ENCODE measurements around the gene NPR2. TPM values are rescaled to one million over a fixed set of nuclear protein-coding genes. Genes with fewer than 3 reads are reported as not detected.
A peak's percentile ranks its signal among the peaks of the same experiment; 100 is the strongest.

The NPR2 gene
- total and polyA plus RNA-seq, 3 experiments from 2014 or later, result 0.26 to 8.6 (median 5.2) TPM

DNA sequence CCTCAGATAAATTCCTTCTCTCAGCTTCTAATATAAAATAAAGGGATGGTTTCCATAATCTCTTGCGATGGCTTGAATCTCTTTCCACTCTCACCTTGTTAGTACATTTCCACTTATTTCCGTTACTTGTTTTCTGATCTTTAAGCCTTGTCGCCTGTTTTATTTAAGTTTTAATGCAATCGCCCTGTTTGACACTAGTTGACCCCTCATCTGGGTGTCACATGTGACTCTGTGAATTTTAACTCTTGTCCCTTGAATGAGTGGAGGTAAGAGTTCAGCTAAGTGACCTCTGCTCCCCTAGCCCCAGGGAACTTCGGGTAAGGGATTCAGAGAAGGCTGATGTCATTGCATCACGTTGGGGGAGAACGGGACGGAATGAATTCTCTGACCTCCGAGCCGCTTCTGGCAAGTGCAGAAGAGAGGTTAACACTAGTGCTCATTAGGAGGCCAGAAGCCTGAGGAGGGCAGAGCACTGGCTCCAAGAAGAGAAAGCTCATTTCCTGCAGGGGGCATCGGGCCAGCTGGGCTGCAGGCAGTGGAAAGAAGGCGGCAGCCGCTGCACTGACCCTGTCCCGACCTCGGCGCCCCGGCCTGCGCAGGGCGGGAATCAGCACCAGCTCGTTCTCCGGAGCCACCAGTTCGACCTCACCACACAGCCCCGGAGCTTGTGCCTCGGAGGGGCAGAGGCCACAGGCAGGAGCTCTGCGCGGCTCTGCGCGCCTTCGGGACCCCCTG is 22.9 kb downstream of the NPR2 start:
- ChIA-PET POLR2A (interaction anchor here (0.6 to 1.0 kb wide), 3 partner anchors 14 to 82 kb away, joined by 3 to 5 read pairs (median 3); partner anchors contain the start of genes CREB3, FAM221B, TLN1 and TMEM8B), CTCF (interaction anchor here (0.8 to 3.6 kb wide), 12 partner anchors 11 to 211 kb away, joined by 3 to 16 read pairs (median 4); partner anchors contain the start of gene FAM221B)
- Mint-ChIP-seq H3K27me3 (peaks cover 0 to 12% of the 10 kb centered on the region in 2 donors), H3K4me1 (peaks cover 36 to 49% (median 43%) of the 10 kb centered on the region in 3 donors), H3K4me3 (peak overlapping the region; percentile 91 to 96 (median 94)), H3K27ac (peak overlapping the region; percentile 25 to 97 (median 89)), H3K36me3 (peaks cover 0 to 14% (median 0%) of the 10 kb centered on the region in 3 donors), H3K9me3 (no peaks in the 10 kb centered on the region)
- H3K27me3 ChIP-seq (ENCODE audit: insufficient read depth, low read length, poor library complexity, severe bottlenecking), result no peaks in the 10 kb centered on the region
- H3K4me1 ChIP-seq (ENCODE audit: insufficient read depth, low read length), result peaks cover 29% of the 10 kb centered on the region
- DNase-seq, result peak in 3 of 5 donors; percentile 5 to 63 (median 27)
- H3K4me3 ChIP-seq (ENCODE audit: low read length), result peak overlapping the region; percentile 91
- H3K27ac ChIP-seq (ENCODE audit: low read depth, low read length), result peak overlapping the region; percentile 65
- H3K36me3 ChIP-seq (ENCODE audit: insufficient read depth, low read length), result no peaks in the 10 kb centered on the region
- H3K9me3 ChIP-seq (ENCODE audit: low read length), result no peaks in the 10 kb centered on the region

DNA sequence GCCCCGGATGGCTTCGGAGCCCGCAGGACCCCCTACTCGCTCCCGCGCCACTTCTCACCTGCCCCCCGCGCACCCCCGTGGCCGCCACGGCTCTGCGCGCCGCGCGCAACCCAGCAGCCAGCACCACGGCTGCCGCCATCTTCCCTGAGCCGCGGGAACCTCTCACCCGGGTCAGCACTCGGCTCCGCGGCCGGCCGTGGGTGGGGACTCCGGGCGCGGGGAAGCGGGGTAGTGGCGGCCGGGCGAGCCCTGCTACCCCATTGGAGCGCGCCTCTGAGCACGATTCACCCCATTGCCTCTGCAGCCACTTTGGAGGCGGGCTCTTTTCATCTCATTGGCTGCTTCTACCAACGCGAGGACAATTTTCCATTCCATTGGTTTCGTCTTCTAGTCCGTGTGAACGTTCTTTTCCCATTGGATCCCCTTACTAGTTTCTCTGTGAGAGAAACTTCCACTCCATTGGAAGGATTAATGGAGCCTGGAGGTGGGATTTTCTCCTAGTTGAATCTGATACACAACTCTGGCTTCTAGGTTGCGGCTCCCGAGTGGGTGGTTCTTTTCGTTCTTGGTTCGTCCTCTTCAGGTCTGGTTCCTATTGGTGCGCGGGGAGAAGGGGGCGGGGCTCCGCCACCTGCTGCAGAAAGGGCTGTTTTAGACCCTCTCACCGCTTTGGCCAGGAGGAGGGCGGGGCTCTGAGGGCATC is 23.6 kb downstream of the NPR2 start, which contains the start of gene HINT2:
Gene HINT2 (minus strand): TSS at position 202 of the 703 bp plus-strand sequence. CDS start 63 bp downstream, at position 139.
- Mint-ChIP-seq H3K36me3 (peaks cover 0 to 10% (median 0%) of the 10 kb centered on the region in 3 donors), H3K27ac (peak within 1 kb of the TSS; percentile 91 to 97 (median 96)), H3K9me3 (no peaks in the 10 kb centered on the region), H3K4me1 (peaks cover 36 to 49% (median 43%) of the 10 kb centered on the region in 3 donors), H3K27me3 (peaks cover 0 to 12% of the 10 kb centered on the region in 2 donors), H3K4me3 (peak within 1 kb of the TSS; percentile 91 to 98 (median 96))
- H3K4me1 ChIP-seq (ENCODE audit: insufficient read depth, low read length), result peaks cover 29% of the 10 kb centered on the region
- peak; percentile 96 to 99 (median 96) for DNase-seq
- H3K27me3 ChIP-seq (ENCODE audit: insufficient read depth, low read length, poor library complexity, severe bottlenecking), result no peaks in the 10 kb centered on the region
- no peaks in the 10 kb centered on the region for H3K9me3 ChIP-seq (ENCODE audit: low read length)
- H3K27ac ChIP-seq (ENCODE audit: low read depth, low read length), result peak within 1 kb of the TSS; percentile 65
- H3K4me3 ChIP-seq (ENCODE audit: low read length), result peak within 1 kb of the TSS; percentile 91
- POLR2A ChIA-PET, result interaction anchor here (0.6 to 1.1 kb wide), 6 partner anchors 14 to 323 kb away, joined by 3 to 8 read pairs (median 4); partner anchors contain the start of genes CREB3, FAM221B, TLN1 and TMEM8B
- H3K36me3 ChIP-seq (ENCODE audit: insufficient read depth, low read length), result no peaks in the 10 kb centered on the region
- CTCF ChIA-PET, result interaction anchor here (1.0 to 1.8 kb wide), 10 partner anchors 10 to 211 kb away, joined by 3 to 16 read pairs (median 4); partner anchors contain the start of gene FAM221B

- peak overlapping the region in 6 of 7 donors; percentile 41 to 96 (median 50) for H3K4me3 Mint-ChIP-seq
- DNase-seq, result no peak
- no peaks in the 10 kb centered on the region for H3K36me3 ChIP-seq (ENCODE audit: insufficient read depth, low read length)
- no peaks in the 10 kb centered on the region for H3K9me3 Mint-ChIP-seq
- H3K27me3 Mint-ChIP-seq, result peaks cover 0 to 12% of the 10 kb centered on the region in 2 donors
- H3K36me3 Mint-ChIP-seq, result peaks cover 0 to 10% (median 0%) of the 10 kb centered on the region in 3 donors
- CTCF ChIA-PET, result interaction anchor here (1.0 to 1.8 kb wide), 3 partner anchors 9 to 60 kb away, joined by 3 to 10 read pairs (median 4); no protein-coding TSS in a partner anchor
- H3K27ac ChIP-seq (ENCODE audit: low read depth, low read length), result no peak overlapping the region
- H3K9me3 ChIP-seq (ENCODE audit: low read length), result no peaks in the 10 kb centered on the region
- H3K27me3 ChIP-seq (ENCODE audit: insufficient read depth, low read length, poor library complexity, severe bottlenecking), result no peaks in the 10 kb centered on the region
- H3K4me1 Mint-ChIP-seq, result peaks cover 31 to 37% (median 33%) of the 10 kb centered on the region in 3 donors
- H3K4me3 ChIP-seq (ENCODE audit: low read length), result no peak overlapping the region
- H3K4me1 ChIP-seq (ENCODE audit: insufficient read depth, low read length), result peaks cover 22% of the 10 kb centered on the region
- POLR2A ChIA-PET, result no interaction called here
- peak overlapping the region in 1 of 8 donors; percentile 40 for H3K27ac Mint-ChIP-seq
Measured at GRCh38 chr9:35816708-35817107, 25.3 kb downstream of the NPR2 start.

GRCh38 chr9:35818341-35818740 is 26.9 kb downstream of the NPR2 start:
- no peak overlapping the region for H3K27ac ChIP-seq (ENCODE audit: low read depth, low read length)
- Mint-ChIP-seq H3K9me3 (no peaks in the 10 kb centered on the region), H3K27ac (no peak overlapping the region), H3K4me1 (peaks cover 16 to 20% (median 19%) of the 10 kb centered on the region in 3 donors), H3K27me3 (peaks cover 0 to 8% of the 10 kb centered on the region in 2 donors), H3K4me3 (peak overlapping the region in 3 of 7 donors; percentile 23 to 81 (median 72)), H3K36me3 (peaks cover 0 to 8% (median 0%) of the 10 kb centered on the region in 3 donors)
- H3K27me3 ChIP-seq (ENCODE audit: insufficient read depth, low read length, poor library complexity, severe bottlenecking), result no peaks in the 10 kb centered on the region
- POLR2A ChIA-PET, result no interaction called here
- H3K36me3 ChIP-seq (ENCODE audit: insufficient read depth, low read length), result no peaks in the 10 kb centered on the region
- DNase-seq, result no peak
- peaks cover 10% of the 10 kb centered on the region for H3K4me1 ChIP-seq (ENCODE audit: insufficient read depth, low read length)
- CTCF ChIA-PET, result no interaction called here
- no peaks in the 10 kb centered on the region for H3K9me3 ChIP-seq (ENCODE audit: low read length)
- H3K4me3 ChIP-seq (ENCODE audit: low read length), result no peak overlapping the region

DNA sequence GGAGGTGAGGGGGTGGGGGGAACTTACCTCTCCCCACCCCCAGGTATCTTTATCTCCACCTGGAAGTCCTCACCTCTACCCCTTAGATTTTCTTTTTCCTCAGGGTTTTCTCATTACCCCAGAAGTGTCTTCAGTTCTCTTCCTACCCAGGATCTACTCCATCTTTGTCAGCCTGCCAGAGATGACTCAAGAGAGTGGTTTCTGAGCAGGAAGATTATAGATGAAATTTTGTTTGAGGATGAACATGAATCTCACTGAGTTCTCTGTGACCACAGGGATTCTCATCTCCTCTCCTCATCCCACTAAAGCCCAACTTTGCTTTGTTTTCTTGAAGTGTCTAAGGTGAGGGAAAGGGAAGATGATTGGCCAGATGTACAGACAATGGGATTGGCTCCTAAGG is 28.7 kb downstream of the NPR2 start:
- ChIA-PET POLR2A (no interaction called here), CTCF (no interaction called here)
- H3K4me3 Mint-ChIP-seq, result peak overlapping the region in 1 of 7 donors; percentile 58
- Histone ChIP-seq H3K4me1 (ENCODE audit: insufficient read depth, low read length) (no peaks in the 10 kb centered on the region), H3K27me3 (ENCODE audit: insufficient read depth, low read length, poor library complexity, severe bottlenecking) (no peaks in the 10 kb centered on the region), H3K9me3 (ENCODE audit: low read length) (no peaks in the 10 kb centered on the region), H3K4me3 (ENCODE audit: low read length) (no peak overlapping the region), H3K27ac (ENCODE audit: low read depth, low read length) (no peak overlapping the region), H3K36me3 (ENCODE audit: insufficient read depth, low read length) (no peaks in the 10 kb centered on the region)
- no peaks in the 10 kb centered on the region for H3K9me3 Mint-ChIP-seq
- no peak for DNase-seq
- peaks cover 0 to 5% (median 0%) of the 10 kb centered on the region in 3 donors for H3K36me3 Mint-ChIP-seq
- H3K4me1 Mint-ChIP-seq, result peaks cover 6 to 8% (median 7%) of the 10 kb centered on the region in 3 donors
- peaks cover 0 to 8% of the 10 kb centered on the region in 2 donors for H3K27me3 Mint-ChIP-seq
- H3K27ac Mint-ChIP-seq, result no peak overlapping the region

DNA sequence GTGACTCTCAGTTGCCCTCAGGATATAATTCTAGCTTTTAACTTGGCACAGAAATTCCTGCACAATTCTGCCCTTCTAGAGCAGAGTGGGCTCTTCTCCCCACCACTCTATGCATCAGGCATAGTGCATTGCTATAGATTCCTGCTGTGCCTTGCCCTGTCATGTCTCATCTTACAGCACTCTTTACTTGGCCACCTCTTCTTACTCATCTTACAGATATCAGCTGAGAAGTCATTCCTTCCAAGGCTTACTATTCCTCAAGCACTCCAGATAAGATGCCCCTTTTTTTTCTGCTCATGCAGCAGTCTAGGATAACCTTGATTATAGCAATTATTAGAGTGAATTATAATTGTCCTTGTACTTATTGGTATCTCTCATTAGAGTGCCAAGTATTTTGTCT is 31.5 kb downstream of the NPR2 start:
- no peaks in the 10 kb centered on the region for H3K36me3 Mint-ChIP-seq
- POLR2A ChIA-PET, result interaction anchor here (1.0 kb wide), 1 partner anchor 11 kb away, joined by 3 read pairs; the partner anchor contains the start of gene SPAG8
- H3K4me3 ChIP-seq (ENCODE audit: low read length), result no peak overlapping the region
- no peak overlapping the region for H3K4me3 Mint-ChIP-seq
- H3K27ac Mint-ChIP-seq, result no peak overlapping the region
- H3K9me3 Mint-ChIP-seq, result no peaks in the 10 kb centered on the region
- peaks cover 4 to 5% (median 5%) of the 10 kb centered on the region in 3 donors for H3K4me1 Mint-ChIP-seq
- no peak overlapping the region for H3K27ac ChIP-seq (ENCODE audit: low read depth, low read length)
- CTCF ChIA-PET, result no interaction called here
- no peaks in the 10 kb centered on the region for H3K4me1 ChIP-seq (ENCODE audit: insufficient read depth, low read length)
- no peak for DNase-seq
- no peaks in the 10 kb centered on the region for H3K36me3 ChIP-seq (ENCODE audit: insufficient read depth, low read length)
- no peaks in the 10 kb centered on the region for H3K27me3 ChIP-seq (ENCODE audit: insufficient read depth, low read length, poor library complexity, severe bottlenecking)
- peaks cover 0 to under 1% of the 10 kb centered on the region in 2 donors for H3K27me3 Mint-ChIP-seq
- H3K9me3 ChIP-seq (ENCODE audit: low read length), result no peaks in the 10 kb centered on the region

DNA sequence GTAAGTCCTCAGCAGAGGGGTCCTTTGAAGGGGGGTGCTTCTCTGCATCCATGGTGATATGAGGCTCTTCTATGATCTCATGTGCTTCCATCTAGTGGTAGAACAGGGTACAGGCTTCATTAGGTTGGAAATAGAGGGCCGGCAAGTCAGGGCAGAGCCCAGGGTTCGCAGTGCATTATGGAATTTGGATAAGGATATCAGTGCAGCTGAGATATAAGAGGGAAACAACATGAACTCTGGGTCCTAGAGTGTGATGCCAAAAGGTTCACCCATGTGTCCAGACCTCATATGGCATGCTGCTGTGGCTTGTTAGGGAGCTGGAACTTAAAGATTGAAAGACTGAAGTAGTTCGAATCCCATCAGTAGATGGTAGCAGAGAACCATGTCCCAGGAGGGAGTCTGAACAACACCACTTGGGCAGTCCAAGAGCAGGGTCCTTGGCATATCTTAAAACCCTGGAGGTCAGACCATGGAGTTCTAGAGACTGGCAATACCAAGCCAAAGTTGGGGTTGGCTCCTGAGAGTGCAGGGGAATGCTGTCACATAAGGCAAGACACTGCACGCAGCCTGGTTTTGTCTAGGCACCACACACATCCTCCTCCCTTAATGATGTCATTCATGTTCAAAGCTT is 34.8 kb downstream of the NPR2 start:
- no peak overlapping the region for H3K4me3 ChIP-seq (ENCODE audit: low read length)
- no peak overlapping the region for H3K27ac ChIP-seq (ENCODE audit: low read depth, low read length)
- H3K9me3 Mint-ChIP-seq, result no peaks in the 10 kb centered on the region
- no peaks in the 10 kb centered on the region for H3K27me3 Mint-ChIP-seq
- DNase-seq, result peak in 2 of 5 donors; percentile 45 to 58
- H3K27me3 ChIP-seq (ENCODE audit: insufficient read depth, low read length, poor library complexity, severe bottlenecking), result no peaks in the 10 kb centered on the region
- no peaks in the 10 kb centered on the region for H3K36me3 ChIP-seq (ENCODE audit: insufficient read depth, low read length)
- H3K4me1 Mint-ChIP-seq, result peaks cover 22 to 31% (median 24%) of the 10 kb centered on the region in 3 donors
- H3K27ac Mint-ChIP-seq, result peak overlapping the region in 5 of 8 donors; percentile 21 to 85 (median 28)
- H3K4me3 Mint-ChIP-seq, result peak overlapping the region in 4 of 7 donors; percentile 55 to 69 (median 65)
- peaks cover 0 to 4% (median 0%) of the 10 kb centered on the region in 3 donors for H3K36me3 Mint-ChIP-seq
- CTCF ChIA-PET, result interaction anchor here (0.6 to 3.4 kb wide), 22 partner anchors 9 to 1943 kb away, joined by 3 to 18 read pairs (median 5); partner anchors contain the start of genes GBA2, HINT2, NPR2 and RGP1
- POLR2A ChIA-PET, result interaction anchor here (0.6 kb wide), 1 partner anchor 82 kb away, joined by 3 read pairs; no protein-coding TSS in a partner anchor
- H3K4me1 ChIP-seq (ENCODE audit: insufficient read depth, low read length), result peaks cover 14% of the 10 kb centered on the region
- no peaks in the 10 kb centered on the region for H3K9me3 ChIP-seq (ENCODE audit: low read length)
